HG03103 (cell line): ENCODE data around the gene TGFBR3.

ENCODE experiments used
- ATAC-seq: cut with Tn5 transposase; IDR thresholded peaks from one replicate; pipeline ENCODE4 v1.9.1; 2021; ENCODE audit warnings: low read depth; ENCODE audit not compliant: unreplicated experiment

TGFBR3 gene

GRCh38 chr1:91700332-91700731 is 185.6 kb downstream of the TGFBR3 start:
- ATAC-seq: no peak

GRCh38 chr1:91699339-91699974 is 186.5 kb downstream of the TGFBR3 start:
- ATAC-seq: no peak

- ATAC-seq: no peak
Measured at GRCh38 chr1:91697861-91698260, 188.1 kb downstream of the TGFBR3 start.

GRCh38 chr1:91697416-91697815 is 188.5 kb downstream of the TGFBR3 start:
- peak; percentile 86 for ATAC-seq

- no peak for ATAC-seq
Measured at GRCh38 chr1:91696321-91696720, 189.6 kb downstream of the TGFBR3 start.

GRCh38 chr1:91693557-91693956 is 192.4 kb downstream of the TGFBR3 start:
- ATAC-seq: no peak

- no peak for ATAC-seq
Measured at GRCh38 chr1:91691525-91691924, 194.4 kb downstream of the TGFBR3 start.

GRCh38 chr1:91689641-91690481 is 196.1 kb downstream of the TGFBR3 start:
- ATAC-seq: no peak

- ATAC-seq: no peak
Measured at GRCh38 chr1:91687452-91687851, 198.5 kb downstream of the TGFBR3 start.

- no peak for ATAC-seq
Measured at GRCh38 chr1:91685994-91686393, 200.0 kb downstream of the TGFBR3 start.

GRCh38 chr1:91684481-91685196 is 201.3 kb downstream of the TGFBR3 start:
- no peak for ATAC-seq

- ATAC-seq: no peak
Measured at GRCh38 chr1:91683598-91683951, 202.4 kb downstream of the TGFBR3 start.

GRCh38 chr1:91682882-91683597 is 202.9 kb downstream of the TGFBR3 start:
- ATAC-seq: no peak

- no peak for ATAC-seq
Measured at GRCh38 chr1:91680556-91681155, 205.3 kb downstream of the TGFBR3 start.

- no peak for ATAC-seq
Measured at GRCh38 chr1:91679446-91679845, 206.5 kb downstream of the TGFBR3 start.

- no peak for ATAC-seq
Measured at GRCh38 chr1:91676030-91676429, 209.9 kb downstream of the TGFBR3 start.

GRCh38 chr1:91674107-91674506 is 211.8 kb downstream of the TGFBR3 start:
- ATAC-seq: no peak

GRCh38 chr1:91673613-91674012 is 212.3 kb downstream of the TGFBR3 start:
- ATAC-seq: no peak

GRCh38 chr1:91672601-91673161 is 213.3 kb downstream of the TGFBR3 start:
- no peak for ATAC-seq

- ATAC-seq: no peak
Measured at GRCh38 chr1:91670781-91671180, 215.2 kb downstream of the TGFBR3 start.
